ENCODE data around the gene NLRP11. TPM values are rescaled to one million over a fixed set of nuclear protein-coding genes. Genes with fewer than 3 reads are reported as not detected.

NLRP11 gene
- total RNA-seq, 1 experiment from 2014 or later, result not detected

DNA sequence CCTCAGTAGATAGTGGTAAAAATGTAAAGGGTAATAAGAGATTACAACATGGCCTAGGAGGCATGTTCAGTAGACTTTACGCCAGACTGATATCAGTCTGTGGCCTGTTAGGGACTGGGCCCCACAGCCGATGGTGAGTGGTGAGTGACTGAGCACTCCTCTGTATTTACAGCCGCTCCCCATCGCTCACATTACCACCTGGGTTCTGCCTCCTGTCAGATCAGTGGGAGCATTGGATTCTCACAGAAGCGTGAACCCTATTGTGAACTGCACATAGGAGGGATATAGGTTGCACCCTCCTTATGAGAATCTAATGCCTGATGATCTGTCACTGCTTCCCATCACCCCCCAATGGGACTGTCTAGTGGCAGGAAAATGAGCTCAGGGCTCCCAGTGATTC, 17.9 kb downstream of the NLRP11 start:
- H4K5ac ChIP-seq (ENCODE audit: insufficient read length, low read depth, low read length), result no peak overlapping the region
- Mint-ChIP-seq H3K27ac (no peak overlapping the region), H3K27me3 (ENCODE audit: low read depth) (no peaks in the 10 kb centered on the region; the same call in 1 of the 2 replicates), H3K36me3 (ENCODE audit: insufficient read depth in 1 of 3, low read depth in 3 of 3) (peaks cover 4 to 24% (median 6%) of the 10 kb centered on the region in 3 experiments; a peak in 5 of 7 replicates), H3K4me1 (no peaks in the 10 kb centered on the region), H3K4me3 (no peak overlapping the region), H3K9me3 (peaks cover 95 to 97% of the 10 kb centered on the region in 2 experiments)
- H2BK5ac ChIP-seq (ENCODE audit: insufficient read length, low read length), result no peak overlapping the region
- no peak overlapping the region for H3K56ac ChIP-seq (ENCODE audit: insufficient read length, low read depth, low read length)
- WGBS (ENCODE audit: extremely low coverage, insufficient read length, low lambda C conversion rate), result no CpG with 5 or more reads among the region's 5 CpGs
- no peak overlapping the region for H3K9ac ChIP-seq (ENCODE audit: extremely low read depth, insufficient read length, low read length)
- no peak overlapping the region for H3K4me2 ChIP-seq (ENCODE audit: insufficient read depth, insufficient read length, low read length)
- H3K27ac ChIP-seq (ENCODE audit: insufficient read length, low read depth, low read length), result no peak overlapping the region
- no peak overlapping the region for H3K4ac ChIP-seq (ENCODE audit: low read depth, low read length)
- no peak overlapping the region for H2BK12ac ChIP-seq (ENCODE audit: insufficient read length, low read depth, low read length)
- no peak overlapping the region for H4K91ac ChIP-seq (ENCODE audit: insufficient read length, low read depth, low read length)
- no peak overlapping the region for H2BK15ac ChIP-seq (ENCODE audit: low read depth, low read length)
- H2AK5ac ChIP-seq (ENCODE audit: insufficient read length, low read length), result no peak overlapping the region
- TF ChIP-seq CTCF (conservative IDR thresholded peaks at IDR 0.05), result no peak
- no peaks in the 10 kb centered on the region for H3K79me1 ChIP-seq (ENCODE audit: insufficient read depth, low read depth, low read length, poor library complexity, severe bottlenecking)
- H2BK120ac ChIP-seq (ENCODE audit: low read depth, low read length, poor library complexity, severe bottlenecking), result no peak overlapping the region
- H3K23ac ChIP-seq (ENCODE audit: insufficient read length, low read depth, low read length), result no peak overlapping the region
- no peaks in the 10 kb centered on the region for H3K4me1 ChIP-seq (ENCODE audit: insufficient read depth, low read length)
- no peak overlapping the region for H2BK20ac ChIP-seq (ENCODE audit: low read depth, low read length, poor library complexity, severe bottlenecking)
- no peaks in the 10 kb centered on the region for H4K20me1 ChIP-seq (ENCODE audit: control insufficient read depth, insufficient read depth, insufficient read length)
- H3K27me3 ChIP-seq (ENCODE audit: insufficient read depth, low read length), result no peaks in the 10 kb centered on the region
- no peak overlapping the region for H3K18ac ChIP-seq (ENCODE audit: insufficient read length, low read depth, low read length)
- no peak for DNase-seq
- H3K79me2 ChIP-seq (ENCODE audit: insufficient read depth, low read length), result no peaks in the 10 kb centered on the region
- no peak overlapping the region for H3T11ph ChIP-seq (ENCODE audit: low read length)
- peaks cover 98% of the 10 kb centered on the region for H3K9me3 ChIP-seq (ENCODE audit: control insufficient read depth, low read depth, low read length)
- no peak overlapping the region for H2AFZ ChIP-seq (ENCODE audit: low read length)
- H3K14ac ChIP-seq (ENCODE audit: insufficient read depth, low read length), result no peak overlapping the region
- no peak overlapping the region for H4K8ac ChIP-seq (replicated peaks; ENCODE audit: insufficient read length, low read depth, low read length)
- H3K23me2 ChIP-seq (ENCODE audit: insufficient read length, low read depth, low read length, poor library complexity, severe bottlenecking), result no peaks in the 10 kb centered on the region

Data from H9 (cell line).